ENCODE data around the gene TNFRSF18. TPM values are rescaled to one million over a fixed set of nuclear protein-coding genes. Genes with fewer than 3 reads are reported as not detected.

TNFRSF18 gene
- total and polyA plus RNA-seq, 2 experiments from 2014 or later = 1.3 TPM; not detected in 1

DNA sequence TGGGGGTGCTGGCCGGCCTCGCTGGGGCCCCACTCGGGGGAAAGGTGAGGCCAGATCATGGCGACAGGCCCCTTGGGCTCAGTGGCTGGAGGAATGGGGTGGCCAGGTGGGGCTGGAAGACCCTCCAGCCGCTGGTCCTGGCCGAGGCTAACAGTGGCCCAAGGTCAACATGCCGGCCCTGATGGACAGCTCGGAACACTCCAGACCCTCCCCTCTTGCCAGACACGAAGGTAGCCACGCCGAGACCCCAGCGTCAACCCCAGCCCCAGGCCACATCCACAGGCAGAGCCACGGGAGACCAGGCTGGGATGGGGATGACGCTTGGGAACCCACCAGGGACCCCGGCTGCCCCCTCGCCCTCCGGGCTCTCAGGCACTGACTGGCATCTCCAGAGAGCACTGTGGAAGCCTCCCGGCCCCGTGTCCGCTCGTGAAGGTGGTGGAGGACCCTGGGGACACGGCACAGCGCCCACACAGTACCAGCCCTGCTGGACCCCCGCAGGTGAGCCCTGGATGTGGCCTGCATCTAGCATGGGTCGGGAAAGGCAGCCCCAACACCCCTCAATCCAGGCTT is 41.0 kb upstream of the TNFRSF18 start:
- TF ChIP-seq, protein P1, sequence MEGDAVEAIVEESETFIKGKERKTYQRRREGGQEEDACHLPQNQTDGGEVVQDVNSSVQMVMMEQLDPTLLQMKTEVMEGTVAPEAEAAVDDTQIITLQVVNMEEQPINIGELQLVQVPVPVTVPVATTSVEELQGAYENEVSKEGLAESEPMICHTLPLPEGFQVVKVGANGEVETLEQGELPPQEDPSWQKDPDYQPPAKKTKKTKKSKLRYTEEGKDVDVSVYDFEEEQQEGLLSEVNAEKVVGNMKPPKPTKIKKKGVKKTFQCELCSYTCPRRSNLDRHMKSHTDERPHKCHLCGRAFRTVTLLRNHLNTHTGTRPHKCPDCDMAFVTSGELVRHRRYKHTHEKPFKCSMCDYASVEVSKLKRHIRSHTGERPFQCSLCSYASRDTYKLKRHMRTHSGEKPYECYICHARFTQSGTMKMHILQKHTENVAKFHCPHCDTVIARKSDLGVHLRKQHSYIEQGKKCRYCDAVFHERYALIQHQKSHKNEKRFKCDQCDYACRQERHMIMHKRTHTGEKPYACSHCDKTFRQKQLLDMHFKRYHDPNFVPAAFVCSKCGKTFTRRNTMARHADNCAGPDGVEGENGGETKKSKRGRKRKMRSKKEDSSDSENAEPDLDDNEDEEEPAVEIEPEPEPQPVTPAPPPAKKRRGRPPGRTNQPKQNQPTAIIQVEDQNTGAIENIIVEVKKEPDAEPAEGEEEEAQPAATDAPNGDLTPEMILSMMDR (IDR thresholded peaks at IDR 0.05; ENCODE audit: poor library complexity) = no peak
- Histone ChIP-seq H2AFZ (no peak overlapping the region), H3K4me2 (peak overlapping the region; percentile 70), H3K27ac (no peak overlapping the region), H3K36me3 (replicated peaks; ENCODE audit: insufficient read depth, low read depth) (no peaks in the 10 kb centered on the region), H3K79me2 (no peaks in the 10 kb centered on the region), H4K20me1 (ENCODE audit: insufficient read depth, poor library complexity, severe bottlenecking) (no peaks in the 10 kb centered on the region), H3K4me1 (ENCODE audit: insufficient read depth) (peaks cover 3% of the 10 kb centered on the region), H3K9me2 (replicated peaks; ENCODE audit: insufficient read depth) (no peaks in the 10 kb centered on the region), H3K27me3 (peaks cover 24% of the 10 kb centered on the region), H3K4me3 (no peak overlapping the region), H3K9me3 (ENCODE audit: low read depth) (no peaks in the 10 kb centered on the region)
- no peak for DNase-seq (ENCODE audit: low spot score)
- WGBS (ENCODE audit: low lambda C conversion rate, missing lambda C conversion rate) = 79% methylated on average over 25 of the region's 25 CpGs

DNA sequence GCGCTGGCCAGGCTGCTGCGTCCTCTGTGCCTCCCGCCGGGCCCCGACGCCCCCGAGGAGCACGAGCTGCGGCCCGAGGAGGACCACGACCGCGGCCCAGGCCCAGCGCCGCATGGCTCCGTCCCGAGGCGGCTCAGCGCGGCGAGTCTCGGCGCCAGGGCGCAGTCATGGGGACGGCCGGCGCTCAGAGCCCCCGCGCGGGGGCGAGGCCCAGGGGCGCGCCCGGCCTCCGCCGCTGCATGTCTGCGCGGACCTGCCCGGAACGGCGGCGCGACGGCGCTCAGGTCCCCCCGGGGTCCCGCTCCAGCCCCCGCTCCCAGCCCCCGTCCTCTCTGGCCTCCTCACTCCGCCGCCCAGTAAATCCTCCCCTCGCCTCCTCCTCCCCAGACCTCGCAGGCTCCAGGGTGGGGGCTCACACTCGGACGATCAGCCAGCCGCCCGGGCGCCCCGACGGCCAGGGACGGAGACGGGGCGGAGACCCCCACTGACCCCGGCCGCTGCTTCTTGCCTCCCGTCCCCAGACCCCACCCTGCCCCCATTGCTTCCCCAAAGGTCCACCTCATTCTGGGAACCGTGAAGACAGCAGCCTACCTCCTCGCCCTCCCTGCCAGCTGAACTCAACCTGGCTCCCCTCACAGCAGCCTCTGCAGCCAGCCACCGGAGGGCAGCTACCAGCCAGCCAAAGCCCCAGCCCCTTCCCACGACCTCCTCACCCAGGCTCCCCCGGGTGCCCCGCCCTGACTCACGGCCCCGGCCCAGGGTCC is 40.4 kb upstream of the TNFRSF18 start, which contains the start of gene C1QTNF12:
C1QTNF12 (minus strand) TSS at position 146 of the 764 bp plus-strand sequence; CDS start at position 114, 32 bp downstream.
- H3K79me2 ChIP-seq = no peaks in the 10 kb centered on the region
- no peaks in the 10 kb centered on the region for H3K36me3 ChIP-seq (replicated peaks; ENCODE audit: insufficient read depth, low read depth)
- H3K9me2 ChIP-seq (replicated peaks; ENCODE audit: insufficient read depth) = no peaks in the 10 kb centered on the region
- H4K20me1 ChIP-seq (ENCODE audit: insufficient read depth, poor library complexity, severe bottlenecking) = no peaks in the 10 kb centered on the region
- no peak within 1 kb of the TSS for H3K4me3 ChIP-seq
- TF ChIP-seq, protein P1 (IDR thresholded peaks at IDR 0.05; ENCODE audit: poor library complexity) = no peak
- no peak for TF ChIP-seq EZH2phosphoT487 (IDR thresholded peaks at IDR 0.05; ENCODE audit: low read depth, severe bottlenecking, unreplicated experiment)
- TF ChIP-seq EZH2 (IDR thresholded peaks at IDR 0.05; ENCODE audit: borderline replicate concordance) = no peak
- H3K27ac ChIP-seq = no peak within 1 kb of the TSS
- WGBS (ENCODE audit: low lambda C conversion rate, missing lambda C conversion rate) = 6% methylated on average over 21 of the region's 74 CpGs
- peaks cover 24% of the 10 kb centered on the region for H3K27me3 ChIP-seq
- peaks cover 3% of the 10 kb centered on the region for H3K4me1 ChIP-seq (ENCODE audit: insufficient read depth)
- DNase-seq (ENCODE audit: low spot score) = no peak
- no peak within 1 kb of the TSS for H2AFZ ChIP-seq
- H3K9me3 ChIP-seq (ENCODE audit: low read depth) = no peaks in the 10 kb centered on the region
- peak within 1 kb of the TSS; percentile 70 for H3K4me2 ChIP-seq

DNA sequence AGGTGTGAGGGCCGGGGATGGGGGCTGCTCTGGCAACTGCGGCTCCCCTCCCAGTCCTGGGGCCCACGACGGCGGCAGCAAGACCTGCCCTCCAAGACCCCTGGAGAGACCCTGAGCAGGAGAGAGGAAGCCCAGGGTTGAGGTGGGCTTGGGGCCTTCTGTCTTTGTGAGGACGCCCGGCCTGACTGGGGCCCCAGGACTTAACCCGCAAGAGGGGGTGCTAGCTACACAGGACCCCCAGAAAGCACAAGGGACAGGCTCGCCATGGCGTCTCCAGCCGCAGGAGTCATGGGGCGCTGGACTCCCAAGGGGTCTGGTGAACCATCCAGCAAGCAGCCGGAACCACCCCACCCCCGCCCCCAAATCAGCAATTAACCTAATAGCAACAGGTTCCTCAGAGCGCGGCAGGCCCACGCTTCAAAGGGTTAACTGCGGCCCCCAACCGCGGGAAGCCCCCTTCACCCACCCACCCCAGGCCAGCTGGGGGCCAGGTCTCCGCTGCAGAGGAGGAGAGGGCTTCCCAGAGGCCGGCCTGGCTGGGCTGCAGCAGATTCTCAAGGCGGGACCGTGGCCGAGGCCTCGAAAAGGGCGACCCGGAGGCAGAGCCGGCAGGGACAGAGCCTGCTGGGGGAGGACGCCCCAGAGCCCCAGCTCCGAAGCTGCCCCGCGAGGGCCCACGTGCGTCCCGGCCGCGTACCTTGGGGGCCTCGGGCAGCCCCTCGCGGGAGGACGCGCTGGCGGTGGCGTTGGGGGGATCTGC is 39.6 kb upstream of the TNFRSF18 start:
- no peaks in the 10 kb centered on the region for H4K20me1 ChIP-seq (ENCODE audit: insufficient read depth, poor library complexity, severe bottlenecking)
- no peaks in the 10 kb centered on the region for H3K36me3 ChIP-seq (replicated peaks; ENCODE audit: insufficient read depth, low read depth)
- peaks cover 3% of the 10 kb centered on the region for H3K4me1 ChIP-seq (ENCODE audit: insufficient read depth)
- peak overlapping the region; percentile 70 for H3K4me2 ChIP-seq
- peaks cover 24% of the 10 kb centered on the region for H3K27me3 ChIP-seq
- TF ChIP-seq EZH2 (IDR thresholded peaks at IDR 0.05; ENCODE audit: borderline replicate concordance) (peak; percentile 6), EZH2phosphoT487 (IDR thresholded peaks at IDR 0.05; ENCODE audit: low read depth, severe bottlenecking, unreplicated experiment) (no peak)
- no peaks in the 10 kb centered on the region for H3K79me2 ChIP-seq
- 46% methylated on average over 42 of the region's 45 CpGs for WGBS (ENCODE audit: low lambda C conversion rate, missing lambda C conversion rate)
- DNase-seq (ENCODE audit: low spot score) = no peak
- H3K9me3 ChIP-seq (ENCODE audit: low read depth) = no peaks in the 10 kb centered on the region
- no peak overlapping the region for H2AFZ ChIP-seq
- no peak overlapping the region for H3K4me3 ChIP-seq
- no peaks in the 10 kb centered on the region for H3K9me2 ChIP-seq (replicated peaks; ENCODE audit: insufficient read depth)
- H3K27ac ChIP-seq = no peak overlapping the region

Data from hepatocyte (in vitro differentiated cells).